T follicular helper cell (primary cell): ENCODE results near the gene TMEM204.

ENCODE experiments used
- DNase-seq: peaks from one replicate; pipeline ENCODE4 v3.0.0-alpha.2; 2020; ENCODE audit warnings: low read depth

The TMEM204 gene

DNA sequence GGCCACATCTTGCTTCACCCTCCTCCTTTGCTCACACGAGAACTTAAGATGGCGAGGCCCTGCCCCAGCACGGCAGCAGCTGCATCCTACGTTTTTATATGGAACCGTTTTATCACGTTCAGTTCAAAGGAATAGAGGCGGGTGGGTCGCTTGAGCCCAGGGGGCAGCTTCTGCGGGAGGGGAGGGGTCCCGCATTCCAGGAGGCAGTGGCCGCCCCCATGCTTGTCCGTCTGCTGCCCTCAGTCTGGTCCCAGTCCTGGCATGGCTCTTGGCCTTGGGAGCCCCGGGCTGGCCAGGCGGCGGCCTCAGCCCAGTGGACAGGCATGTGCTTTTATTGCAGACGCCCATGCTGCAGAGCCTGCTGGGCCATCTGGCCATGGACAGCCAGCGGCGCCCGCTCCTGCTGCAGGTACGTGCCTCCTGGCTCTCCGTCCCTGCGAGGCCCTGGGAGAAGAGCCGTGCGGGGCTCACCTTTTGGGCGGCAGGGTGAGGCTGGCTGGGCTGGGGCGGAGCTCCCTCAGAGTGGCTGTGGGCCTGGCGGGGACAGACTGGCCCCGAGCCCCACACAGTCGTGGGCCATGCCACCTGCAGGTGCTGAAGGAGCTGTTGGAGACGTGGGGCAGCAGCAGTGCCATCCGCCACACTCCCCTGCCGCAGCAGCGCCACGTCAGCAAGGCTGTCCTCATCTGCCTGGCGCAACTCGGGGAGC lies 33.6 kb upstream of the TMEM204 start:
- no peak for DNase-seq

DNA sequence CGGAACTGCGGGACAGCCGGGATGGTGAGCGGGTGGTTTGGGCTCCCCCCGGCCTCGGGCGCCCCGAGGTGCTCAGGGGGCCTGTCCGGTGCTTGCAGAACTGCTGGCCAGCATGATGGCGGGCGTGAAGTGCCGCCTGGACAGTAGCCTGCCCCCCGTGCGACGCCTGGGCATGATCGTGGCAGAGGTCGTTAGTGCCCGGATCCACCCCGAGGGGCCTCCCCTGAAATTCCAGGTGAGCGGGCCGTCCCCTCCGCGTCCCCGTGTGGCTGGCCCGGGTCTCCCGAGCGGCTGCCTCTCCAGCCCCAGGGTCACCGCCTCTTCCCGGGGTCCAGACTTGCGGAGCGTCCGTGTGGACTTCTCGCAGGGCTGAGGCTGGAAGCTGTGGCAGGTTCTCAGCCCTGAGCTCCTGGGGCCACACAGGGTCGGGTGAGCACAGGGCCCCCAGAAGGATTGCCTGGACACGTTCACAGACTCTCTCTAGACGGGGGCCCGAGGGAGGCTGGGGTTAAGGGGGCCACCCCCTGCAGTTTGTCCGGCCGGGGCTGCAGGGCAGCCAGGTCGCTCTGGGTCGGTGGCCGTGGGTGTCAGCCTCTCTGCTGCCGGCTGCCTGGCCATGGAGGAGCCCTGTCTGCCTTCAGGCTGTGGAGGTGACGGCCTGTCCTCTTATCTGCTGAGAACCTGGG lies 32.9 kb upstream of the TMEM204 start:
- DNase-seq, result no peak

DNA sequence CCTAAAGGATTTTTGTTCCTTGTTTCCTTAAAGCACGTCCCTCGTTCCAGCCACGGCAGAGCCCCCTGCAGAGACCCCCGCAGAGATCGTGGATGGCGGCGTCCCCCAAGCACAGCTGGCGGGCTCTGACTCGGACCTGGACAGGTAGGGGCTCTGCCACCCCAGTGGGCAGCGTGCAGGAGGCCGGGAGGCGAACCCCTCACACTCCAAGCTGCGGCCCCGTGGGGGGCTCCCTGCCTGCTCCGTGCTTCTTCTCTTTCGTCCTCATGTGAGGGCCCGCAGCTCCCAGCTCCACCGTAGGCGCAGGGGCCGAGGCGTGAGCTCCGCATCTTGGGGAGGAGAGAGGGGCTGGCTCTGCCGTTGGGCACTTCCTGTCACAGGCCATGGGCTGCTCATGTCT lies 31.8 kb upstream of the TMEM204 start:
- DNase-seq, result no peak

DNA sequence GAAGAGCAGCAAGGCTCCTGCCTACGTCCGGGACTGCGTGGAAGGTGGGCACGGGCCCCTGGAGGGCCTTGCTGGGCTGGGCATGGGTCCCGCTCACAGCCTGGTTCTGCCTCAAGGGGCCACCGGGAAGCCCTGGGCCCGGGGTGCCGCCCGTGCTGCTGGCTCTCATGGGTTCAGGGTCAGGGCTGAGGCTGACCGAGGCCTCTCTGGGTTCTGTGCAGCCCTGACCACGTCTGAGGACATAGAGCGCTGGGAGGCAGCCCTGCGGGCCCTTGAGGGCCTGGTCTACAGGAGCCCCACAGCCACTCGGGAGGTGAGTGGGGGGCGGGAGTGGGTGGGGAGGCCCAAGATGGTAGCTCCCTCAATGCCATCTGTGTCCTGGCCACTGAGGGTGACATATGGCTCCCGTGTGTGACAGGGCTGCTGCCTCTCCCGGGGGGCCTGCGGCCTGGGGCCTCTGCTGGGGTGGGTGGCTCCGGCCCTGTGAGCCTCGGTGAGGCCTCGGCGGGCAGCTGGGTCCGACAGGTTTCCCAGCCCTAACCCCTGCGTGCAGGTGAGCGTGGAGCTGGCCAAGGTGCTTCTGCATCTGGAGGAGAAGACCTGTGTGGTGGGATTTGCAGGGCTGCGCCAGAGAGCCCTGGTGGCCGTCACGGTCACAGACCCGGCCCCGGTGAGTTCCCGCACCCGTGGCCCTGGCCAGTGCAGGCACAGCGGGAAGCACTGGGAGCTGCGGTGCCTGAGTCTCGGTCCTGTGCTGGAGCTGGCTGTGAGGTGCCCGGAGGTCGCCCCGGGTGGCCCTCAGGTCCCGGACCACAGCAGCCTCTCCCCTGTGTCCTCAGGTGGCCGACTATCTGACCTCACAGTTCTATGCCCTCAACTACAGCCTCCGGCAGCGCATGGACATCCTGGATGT lies 31.1 kb upstream of the TMEM204 start:
- no peak for DNase-seq

DNA sequence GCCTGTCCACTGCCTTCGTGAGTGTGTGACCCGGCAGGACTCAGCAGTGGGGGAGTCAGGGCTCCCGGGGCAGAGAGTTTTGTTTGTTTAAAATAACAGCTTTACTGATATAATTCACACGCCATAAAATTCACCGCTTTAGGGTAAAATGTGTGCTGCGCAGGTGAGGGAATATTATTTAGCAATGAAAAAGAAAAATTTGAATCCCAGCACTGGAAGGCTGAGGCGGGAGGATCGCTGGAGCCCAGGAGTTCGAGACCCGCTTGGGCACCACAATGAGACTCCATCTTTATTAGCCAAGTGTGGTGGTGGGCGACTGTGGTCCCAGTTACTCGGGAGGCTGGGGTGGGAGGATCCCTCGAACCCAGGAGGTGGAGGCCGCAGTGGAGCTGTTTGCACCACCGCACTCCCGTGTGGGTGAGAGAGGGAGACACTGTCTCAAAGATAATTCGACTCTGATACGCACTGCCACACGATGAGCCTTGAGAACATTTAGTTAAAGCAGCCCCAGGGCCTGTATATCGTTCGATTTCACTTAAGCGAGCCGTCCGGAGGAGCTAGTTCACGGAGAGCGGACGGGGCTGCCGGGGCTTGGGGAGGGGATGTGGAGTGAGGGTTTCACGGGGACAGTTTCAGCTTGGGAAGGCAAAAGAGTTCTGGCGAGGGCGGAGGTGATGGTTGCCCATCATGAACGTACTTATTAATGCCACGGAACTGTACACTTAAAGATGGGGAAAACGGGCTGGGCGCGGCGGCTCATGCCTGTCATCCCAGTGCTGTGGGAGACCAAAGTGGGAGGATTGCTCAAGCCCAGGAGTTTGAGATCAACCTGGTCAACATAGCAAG lies 30.1 kb upstream of the TMEM204 start:
- DNase-seq, result no peak

DNA sequence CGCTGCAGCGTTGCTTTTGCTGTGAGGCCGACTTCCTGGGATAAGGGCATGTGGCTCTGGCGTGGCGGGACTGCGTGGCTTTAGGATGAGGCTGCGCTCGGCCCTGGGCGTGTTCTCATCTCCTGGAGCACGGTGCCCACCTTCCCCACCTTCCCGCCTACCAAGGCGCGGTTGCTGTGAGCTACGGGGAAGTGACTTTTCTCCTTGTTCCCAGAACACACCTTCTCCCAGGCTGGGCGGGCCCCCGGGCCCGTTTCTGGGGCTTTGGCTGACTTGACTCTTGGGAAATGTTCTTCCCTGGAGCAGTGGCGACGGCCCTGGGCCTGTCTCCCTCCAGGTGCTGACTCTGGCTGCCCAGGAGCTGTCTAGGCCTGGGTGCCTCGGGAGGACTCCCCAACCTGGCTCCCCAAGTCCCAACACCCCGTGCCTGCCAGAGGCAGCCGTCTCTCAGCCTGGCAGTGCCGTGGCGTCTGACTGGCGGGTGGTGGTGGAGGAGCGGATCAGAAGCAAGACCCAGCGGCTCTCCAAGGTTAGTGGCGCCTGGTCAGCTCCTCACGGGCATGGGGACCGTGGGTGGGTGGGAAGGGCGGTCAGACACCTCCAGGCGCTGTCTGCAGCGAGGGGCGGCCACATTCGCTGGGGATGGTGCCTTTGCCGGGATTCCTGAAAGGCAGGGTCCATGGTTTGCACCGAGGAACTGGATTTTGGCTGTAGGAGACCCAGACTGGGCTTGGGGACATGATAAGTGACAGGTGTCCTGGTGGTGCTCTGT lies 28.2 kb upstream of the TMEM204 start:
- DNase-seq, result no peak

DNA sequence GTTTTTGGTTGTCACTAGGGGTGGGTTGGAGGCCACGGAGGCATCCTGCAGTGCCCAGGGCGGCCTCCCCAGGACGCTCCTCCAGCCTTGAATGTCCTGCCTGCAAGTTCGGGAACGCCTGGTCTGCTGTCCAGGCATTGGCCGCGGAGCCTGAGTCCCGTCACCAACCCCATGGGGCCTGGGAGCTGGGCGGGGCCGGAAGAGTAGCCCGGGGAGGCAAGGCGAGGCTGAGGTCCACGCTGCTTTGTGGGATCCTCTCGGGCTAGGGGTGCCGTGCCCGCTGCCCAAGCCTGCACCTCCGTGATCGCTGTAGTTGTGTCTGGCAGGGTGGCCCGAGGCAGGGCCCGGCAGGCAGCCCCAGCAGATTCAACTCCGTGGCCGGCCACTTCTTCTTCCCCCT lies 27.6 kb upstream of the TMEM204 start:
- no peak for DNase-seq

DNA sequence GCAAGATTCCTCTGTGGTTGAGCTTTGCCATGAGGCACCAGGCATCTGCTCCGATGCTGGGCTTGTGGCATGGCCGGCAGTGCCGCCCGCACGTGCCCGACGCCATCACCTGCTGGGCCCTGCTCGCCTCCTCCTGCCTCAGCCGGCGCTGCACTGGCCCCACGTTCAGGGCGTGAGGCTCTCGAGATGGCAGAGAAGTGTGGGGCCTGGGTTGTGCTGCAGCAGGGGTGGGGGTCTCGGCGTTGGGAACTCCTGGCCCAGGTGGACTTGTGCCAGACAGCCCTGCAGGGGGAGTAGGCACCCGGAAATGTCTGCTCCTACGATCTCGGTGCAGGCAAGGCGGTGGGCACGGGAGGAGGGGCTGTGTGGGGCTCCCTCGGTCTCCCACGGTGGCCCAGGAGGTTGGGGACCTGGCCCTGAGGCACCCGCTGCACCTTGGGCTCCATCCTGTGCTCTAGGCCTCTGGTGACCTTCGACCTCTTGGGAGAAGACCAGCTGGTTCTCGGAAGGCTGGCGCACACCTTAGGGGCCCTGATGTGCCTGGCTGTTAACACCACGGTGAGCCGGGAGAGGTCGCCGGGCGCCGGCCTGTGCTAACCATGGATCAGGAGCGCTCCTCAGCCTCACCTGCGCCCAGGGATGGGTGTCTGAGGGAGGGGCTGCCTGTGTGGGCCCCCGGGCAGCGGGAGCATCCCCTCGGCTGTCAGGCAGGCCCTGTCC lies 26.8 kb upstream of the TMEM204 start:
- no peak for DNase-seq

DNA sequence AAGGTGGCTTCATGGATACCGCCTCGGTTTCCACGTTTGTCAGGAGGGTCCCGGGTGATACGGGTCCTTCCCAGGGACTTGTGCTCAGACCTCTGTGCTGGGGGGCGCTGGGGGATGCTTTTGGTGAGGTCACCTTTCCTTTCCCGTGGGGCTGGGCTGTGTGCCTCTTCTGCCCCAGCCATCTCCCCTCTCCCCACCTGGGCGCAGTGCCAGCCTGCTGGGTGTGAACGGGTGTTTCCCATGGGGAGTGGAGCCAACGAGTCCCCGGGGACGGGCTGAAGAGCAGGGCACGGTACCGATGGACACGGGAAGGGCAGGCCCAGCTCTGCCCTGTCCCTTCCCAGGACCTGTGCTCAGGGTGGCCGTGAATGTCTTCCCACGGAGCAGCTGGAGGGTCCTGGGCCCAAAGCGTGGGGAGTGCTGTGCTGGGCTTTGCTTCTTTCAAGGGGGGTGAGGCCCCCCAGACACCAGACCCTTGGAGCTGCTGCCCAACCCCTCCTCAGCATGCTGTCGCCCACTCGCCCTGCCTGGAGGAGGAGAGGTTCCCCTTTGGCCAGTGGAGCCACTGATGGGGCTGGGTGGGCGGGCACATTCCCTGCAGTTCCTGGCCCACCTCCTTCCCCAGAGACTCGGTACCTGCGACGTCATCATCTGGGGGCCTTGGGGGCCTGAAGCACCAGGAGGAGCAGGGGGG lies 24.8 kb upstream of the TMEM204 start:
- DNase-seq, result no peak

DNA sequence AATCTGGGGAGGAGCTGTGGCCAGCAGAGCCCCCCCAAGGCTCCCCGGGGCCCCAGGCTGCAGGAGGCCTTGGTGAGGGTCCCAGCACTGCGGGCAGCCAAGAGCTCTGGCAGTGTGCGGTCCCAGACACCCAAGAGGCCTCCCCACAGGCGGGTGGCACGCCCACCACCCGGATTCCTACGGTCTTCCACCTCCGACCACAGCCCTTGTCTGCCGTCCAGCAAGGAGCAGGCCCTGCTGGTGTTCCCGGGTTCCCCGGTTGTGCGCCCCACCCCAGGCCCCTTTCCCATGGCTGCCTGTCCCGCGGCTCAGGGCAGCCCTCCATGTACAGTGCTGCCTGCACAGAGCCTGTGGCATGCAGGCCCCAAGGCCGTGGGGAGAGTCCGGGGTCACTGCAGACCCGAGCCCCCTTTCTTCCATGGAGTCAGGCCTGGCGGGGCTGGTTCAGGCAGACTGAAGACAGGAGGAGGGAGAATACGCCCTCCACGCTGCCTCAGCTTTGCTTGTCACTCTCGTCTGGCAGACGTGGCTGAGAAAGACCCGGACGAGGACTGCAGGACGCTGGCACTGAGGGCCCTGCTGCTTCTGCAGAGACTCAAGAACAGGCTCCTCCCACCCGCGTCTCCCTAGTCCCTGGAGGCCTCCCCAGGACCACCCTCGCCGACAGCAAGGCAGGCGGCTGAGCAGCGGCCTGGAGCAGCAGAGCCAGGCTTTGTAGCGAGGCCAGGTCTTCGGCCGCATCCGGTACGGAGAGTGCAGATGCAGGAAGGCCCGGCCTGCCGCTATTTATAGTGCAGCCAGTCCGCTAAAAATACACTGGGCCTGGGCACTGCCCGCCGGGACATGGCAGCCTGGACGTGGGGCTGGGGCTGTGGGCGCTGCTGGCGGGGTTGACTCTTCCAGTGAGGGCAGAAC lies 23.9 kb upstream of the TMEM204 start:
- no peak for DNase-seq

DNA sequence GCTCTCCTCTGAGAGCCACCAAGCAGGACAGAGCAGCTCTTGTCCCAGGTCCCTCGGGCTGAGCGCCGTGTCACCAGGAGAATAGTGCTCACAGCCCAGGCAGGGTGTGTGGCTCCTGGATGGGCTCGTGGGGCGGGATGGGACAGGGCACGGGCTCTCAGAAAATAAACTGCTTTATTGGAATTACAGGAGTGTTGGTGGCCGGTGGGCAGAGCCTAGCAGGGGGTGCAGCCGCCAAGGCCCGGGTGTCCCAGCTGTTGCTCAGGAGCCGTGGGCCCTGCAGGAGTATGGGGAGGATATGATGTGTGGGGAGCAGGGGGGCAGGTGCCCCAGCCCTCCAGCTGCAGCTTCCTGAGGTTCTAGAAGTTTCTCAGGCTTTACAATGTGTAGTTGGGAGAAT lies 23.2 kb upstream of the TMEM204 start:
- DNase-seq, result no peak

DNA sequence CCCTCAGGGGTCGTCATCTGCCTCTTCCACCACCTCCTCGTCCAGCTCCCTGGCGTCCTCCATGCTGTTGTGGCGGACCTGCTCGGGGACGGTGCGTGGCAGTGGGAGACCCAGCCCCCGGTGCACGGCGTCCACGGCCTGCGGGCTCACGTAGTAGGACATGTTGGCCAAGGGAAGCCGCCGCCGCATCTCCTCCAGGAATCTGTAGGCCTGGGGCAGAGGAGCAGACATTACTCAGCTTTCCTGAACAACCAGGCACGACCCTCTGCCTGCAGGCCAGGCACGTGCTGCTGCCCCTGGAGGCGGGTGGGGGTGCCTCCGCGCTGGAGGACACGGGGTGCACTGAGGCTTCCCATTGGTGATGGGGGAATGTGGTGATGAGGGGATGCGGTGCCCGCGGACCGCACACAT lies 22.5 kb upstream of the TMEM204 start:
- DNase-seq, result no peak

DNA sequence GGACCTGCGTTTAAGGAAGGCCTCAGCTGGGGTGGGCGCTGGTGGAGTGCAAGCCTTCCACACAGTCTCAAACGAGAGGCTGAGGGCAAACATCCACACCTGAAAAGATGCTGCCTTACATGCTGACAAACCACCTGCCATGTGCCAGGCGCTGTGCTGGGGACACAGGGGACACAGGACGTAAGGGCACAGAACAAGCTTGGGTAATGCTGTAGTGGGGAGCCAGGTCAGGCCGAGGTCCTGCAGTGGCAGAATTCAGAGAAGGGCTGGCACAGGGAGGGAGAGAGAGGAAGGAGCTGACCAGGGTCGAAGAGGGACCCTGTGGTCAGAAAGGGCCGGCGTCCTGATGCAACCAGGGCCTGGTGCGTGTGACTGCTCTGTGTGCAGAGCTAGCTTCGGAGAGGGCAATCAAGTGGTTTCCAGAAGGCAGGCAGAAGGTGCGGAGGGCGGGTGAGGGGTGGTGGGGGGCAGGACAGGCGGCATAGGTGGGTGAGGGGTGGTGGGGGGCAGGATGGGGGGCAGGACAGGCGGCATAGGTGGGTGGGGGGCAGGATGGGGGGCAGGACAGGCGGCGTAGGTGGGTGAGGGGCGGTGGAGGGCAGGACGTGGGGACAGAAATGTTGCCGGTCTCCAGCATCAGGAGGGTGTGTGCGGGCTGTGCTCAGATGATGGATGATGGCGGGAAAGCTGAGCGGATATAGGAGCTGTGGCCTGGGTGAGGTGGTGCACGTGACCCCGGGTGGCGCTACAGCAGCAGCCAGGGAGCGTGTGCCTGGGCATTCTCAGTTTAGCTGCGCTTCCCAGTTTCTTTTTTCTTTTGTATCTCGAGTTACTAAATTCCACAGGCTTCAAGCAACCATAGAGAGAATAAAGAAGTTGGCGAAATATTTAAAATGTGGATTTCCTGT lies 21.6 kb upstream of the TMEM204 start:
- no peak for DNase-seq

DNA sequence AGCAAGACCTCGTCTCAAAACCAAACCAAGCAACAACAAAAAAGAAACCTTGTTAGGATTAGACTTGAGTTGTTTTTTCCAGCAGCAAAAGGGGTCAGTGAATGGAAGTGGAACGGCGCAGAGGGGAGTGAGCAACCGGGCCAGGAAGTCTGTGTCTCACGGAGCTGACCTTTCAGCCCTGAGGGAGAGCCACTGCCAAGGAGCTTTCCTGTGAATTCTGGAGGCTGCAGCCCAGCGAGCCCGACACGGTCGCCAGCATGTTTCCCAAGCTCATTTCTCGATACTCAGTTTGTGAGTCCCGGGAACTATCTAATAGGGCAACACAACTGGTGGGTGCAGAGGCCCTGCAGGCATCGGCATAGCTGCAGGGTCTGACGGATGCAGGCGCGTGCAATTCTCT lies 20.7 kb upstream of the TMEM204 start:
- DNase-seq, result no peak

DNA sequence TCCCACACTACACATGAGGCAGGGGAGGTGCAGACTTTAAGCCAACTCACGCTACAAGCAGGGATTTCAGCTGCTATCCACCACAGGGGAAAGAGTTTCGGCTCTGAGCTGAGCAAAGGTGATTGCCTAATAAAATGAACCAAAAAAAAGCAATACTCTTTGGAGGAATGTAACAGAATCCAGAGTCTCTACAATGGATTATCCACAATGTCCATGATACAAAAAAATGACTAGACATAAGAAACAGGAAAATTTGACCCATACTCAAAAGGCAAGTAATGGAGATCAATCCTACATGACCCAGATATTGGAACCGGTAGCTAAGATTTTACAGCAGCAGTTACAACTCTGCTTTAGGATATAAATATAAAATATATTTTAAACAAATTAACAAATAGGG lies 19.0 kb upstream of the TMEM204 start:
- DNase-seq, result no peak

DNA sequence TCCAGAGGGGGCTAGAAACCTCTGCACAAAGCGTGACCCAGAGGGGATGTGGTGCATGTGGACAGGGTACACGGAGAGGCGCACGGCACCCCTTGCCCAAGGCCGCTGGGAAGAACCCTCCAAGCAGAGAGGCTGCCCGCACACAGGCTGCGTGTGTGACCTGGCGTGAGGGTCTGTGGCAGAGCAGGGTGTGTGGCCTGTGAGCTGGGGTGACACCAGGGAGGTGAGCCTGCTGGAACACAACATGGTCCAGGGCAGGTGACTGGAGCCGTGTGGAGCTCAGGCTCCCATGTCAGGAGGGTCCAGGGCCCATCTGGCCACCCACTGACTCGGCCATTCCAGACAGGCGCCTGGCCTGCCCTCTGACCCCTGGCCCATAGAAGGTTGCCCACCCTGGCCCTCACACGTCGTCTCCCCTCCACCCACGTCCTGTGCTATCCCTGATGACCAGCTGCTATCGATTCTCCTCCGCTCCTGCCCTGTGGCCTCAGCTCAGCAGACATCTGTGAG lies 14.8 kb upstream of the TMEM204 start:
- no peak for DNase-seq

DNA sequence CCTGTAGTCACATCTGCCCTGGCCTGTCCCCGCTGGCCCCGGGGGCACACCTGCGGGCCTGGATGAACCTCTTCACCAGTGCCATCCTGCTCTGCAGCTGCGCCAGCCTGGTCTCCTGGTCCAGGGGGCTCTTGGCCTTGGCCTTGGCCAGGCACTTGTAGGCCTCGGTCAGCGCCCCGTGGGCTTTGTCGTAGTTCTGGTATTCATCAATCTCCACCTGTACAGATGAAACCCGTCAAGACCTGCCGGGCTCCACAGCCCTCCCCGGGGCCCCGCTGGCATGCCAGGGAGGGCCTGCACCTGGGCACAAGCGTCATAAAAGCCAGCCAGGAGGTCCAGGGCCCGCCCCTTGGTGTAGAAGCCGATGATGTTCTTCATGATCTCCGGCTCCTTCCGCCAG lies 13.6 kb upstream of the TMEM204 start:
- DNase-seq, result no peak
